GM12874 (cell line): ENCODE results near the gene MAP4K3.

Experiments
- CTCF ChIP-seq: IDR thresholded peaks from 2 replicates; pipeline ENCODE4 v1.5.1; 2011; ENCODE audit warnings: low read depth, mild to moderate bottlenecking, control low read depth, low read length, moderate library complexity; ENCODE audit not compliant: insufficient read depth

MAP4K3 gene

GRCh38 chr2:39416140-39416539 lies 20.9 kb downstream of the MAP4K3 start:
- TF ChIP-seq CTCF: no peak

- no peak for TF ChIP-seq CTCF
These were observed 23.9 kb downstream of the MAP4K3 start for GRCh38 chr2:39413063-39413737.

GRCh38 chr2:39411181-39411944 lies 25.7 kb downstream of the MAP4K3 start:
- TF ChIP-seq CTCF: no peak

- TF ChIP-seq CTCF: no peak
These were observed 27.2 kb downstream of the MAP4K3 start for GRCh38 chr2:39409697-39410389.

GRCh38 chr2:39408351-39409136 lies 28.5 kb downstream of the MAP4K3 start:
- no peak for TF ChIP-seq CTCF

GRCh38 chr2:39407516-39408296 lies 29.4 kb downstream of the MAP4K3 start:
- TF ChIP-seq CTCF: no peak
